GM06990 (cell line): Measurements from ENCODE around the gene LIMA1.
"Not testable (repeated sequence)": the region's sequence is repeated elsewhere in the genome, so short reads cannot be mapped to it uniquely, and the experiment has no call there.

Experiments used
- DNase-seq: peaks from one replicate; pipeline ENCODE4 v3.0.0-alpha.2; 2011; ENCODE audit not compliant: insufficient read length; ENCODE audit errors: extremely low read depth
- H3K27me3 ChIP-seq: replicated peaks from 2 replicates; pipeline ENCODE4 v1.6.0; 2011; ENCODE audit warnings: low read length; ENCODE audit not compliant: control insufficient read depth, insufficient read depth
- H3K36me3 ChIP-seq: 2 replicates; pipeline ENCODE4 v1.5.1; 2011; ENCODE audit warnings: low read length; ENCODE audit not compliant: control insufficient read depth, insufficient read depth
- H3K4me3 ChIP-seq: replicated peaks from 2 replicates; pipeline ENCODE4 v1.5.1; 2011; ENCODE audit warnings: low read depth, mild to moderate bottlenecking, control low read depth, low read length
- TF ChIP-seq, protein P1 (sequence below): IDR thresholded peaks from 2 replicates; pipeline ENCODE4 v1.5.1; 2011; ENCODE audit warnings: low read length, control low read depth, mild to moderate bottlenecking, inconsistent platforms; ENCODE audit not compliant: insufficient read depth, poor library complexity, severe bottlenecking

LIMA1 gene

DNA sequence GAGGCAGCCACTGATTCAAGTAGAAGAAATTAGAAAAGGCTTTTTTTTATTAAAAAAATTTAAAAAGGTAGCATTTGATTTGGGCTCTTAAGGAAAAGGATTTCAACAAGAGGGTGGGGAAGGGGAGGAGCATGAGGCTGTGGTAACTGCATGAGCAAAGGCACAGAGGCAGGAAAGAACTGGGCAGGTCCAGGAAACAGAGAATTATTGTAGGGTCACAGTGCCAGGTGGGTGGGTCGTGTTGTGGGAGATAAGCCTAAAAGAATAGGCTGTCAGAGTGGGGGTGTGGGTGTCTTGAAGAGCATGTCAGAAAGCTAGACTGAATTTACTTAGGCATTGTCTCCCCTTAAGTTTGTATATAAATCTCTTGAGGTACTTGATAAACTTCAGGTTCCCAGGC lies 7.8 kb downstream of the LIMA1 start:
- H3K4me3 ChIP-seq: no peak overlapping the region
- no peak for DNase-seq
- TF ChIP-seq, protein P1, sequence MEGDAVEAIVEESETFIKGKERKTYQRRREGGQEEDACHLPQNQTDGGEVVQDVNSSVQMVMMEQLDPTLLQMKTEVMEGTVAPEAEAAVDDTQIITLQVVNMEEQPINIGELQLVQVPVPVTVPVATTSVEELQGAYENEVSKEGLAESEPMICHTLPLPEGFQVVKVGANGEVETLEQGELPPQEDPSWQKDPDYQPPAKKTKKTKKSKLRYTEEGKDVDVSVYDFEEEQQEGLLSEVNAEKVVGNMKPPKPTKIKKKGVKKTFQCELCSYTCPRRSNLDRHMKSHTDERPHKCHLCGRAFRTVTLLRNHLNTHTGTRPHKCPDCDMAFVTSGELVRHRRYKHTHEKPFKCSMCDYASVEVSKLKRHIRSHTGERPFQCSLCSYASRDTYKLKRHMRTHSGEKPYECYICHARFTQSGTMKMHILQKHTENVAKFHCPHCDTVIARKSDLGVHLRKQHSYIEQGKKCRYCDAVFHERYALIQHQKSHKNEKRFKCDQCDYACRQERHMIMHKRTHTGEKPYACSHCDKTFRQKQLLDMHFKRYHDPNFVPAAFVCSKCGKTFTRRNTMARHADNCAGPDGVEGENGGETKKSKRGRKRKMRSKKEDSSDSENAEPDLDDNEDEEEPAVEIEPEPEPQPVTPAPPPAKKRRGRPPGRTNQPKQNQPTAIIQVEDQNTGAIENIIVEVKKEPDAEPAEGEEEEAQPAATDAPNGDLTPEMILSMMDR: no peak
- no peaks in the 10 kb centered on the region for H3K27me3 ChIP-seq
- H3K36me3 ChIP-seq: no peaks in the 10 kb centered on the region

DNA sequence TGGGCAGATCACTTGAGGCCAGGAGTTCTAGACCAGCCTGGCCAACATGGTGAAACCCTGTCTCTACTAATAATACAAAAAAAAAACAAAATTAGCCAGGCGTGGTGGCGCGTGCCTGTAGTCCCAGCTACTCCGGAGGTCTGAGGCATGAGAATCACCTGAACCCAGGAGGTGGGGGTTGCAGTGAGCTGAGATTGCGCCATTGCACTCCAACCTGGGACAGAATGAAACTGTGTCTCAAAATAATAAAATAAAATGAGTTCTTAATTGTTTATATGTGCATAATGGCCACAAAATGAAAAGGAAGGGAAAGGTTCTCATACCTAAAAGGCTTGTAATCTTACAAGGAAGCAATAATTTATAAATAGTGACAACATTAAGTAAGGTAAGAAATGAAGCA lies 8.2 kb downstream of the LIMA1 start:
- not testable (repeated sequence) for DNase-seq, H3K27me3 ChIP-seq

DNA sequence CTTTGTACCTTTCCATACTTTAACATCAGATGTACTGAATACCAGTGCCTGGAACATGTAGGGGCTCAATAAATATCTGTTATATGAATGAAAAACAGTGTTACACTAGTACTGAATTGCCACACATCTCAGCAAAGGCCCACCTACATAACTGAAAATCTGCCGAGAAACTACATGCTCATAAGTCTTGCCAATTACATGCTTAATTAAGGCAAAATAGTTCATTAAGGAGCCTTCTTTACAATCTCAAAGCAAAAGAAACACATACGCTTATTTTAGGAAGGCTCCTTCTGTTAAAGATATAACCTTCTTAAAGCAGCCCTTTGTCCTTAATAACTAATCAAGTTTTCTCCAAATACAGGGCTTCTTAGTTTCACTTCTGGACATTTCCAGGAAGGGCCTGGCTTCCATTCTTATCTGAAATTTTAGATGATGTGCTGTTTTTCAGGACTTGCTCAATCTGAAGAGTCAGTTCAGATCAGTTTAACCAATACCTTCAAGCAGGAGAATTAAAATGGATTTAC lies 11.5 kb downstream of the LIMA1 start:
- H3K27me3 ChIP-seq: no peaks in the 10 kb centered on the region
- H3K36me3 ChIP-seq: no peaks in the 10 kb centered on the region
- no peak overlapping the region for H3K4me3 ChIP-seq
- TF ChIP-seq, protein P1: no peak
- no peak for DNase-seq

More for the DNA sequence above, 8.2 kb downstream of the LIMA1 start:
- not testable (repeated sequence) for H3K4me3 ChIP-seq, H3K36me3 ChIP-seq

DNA sequence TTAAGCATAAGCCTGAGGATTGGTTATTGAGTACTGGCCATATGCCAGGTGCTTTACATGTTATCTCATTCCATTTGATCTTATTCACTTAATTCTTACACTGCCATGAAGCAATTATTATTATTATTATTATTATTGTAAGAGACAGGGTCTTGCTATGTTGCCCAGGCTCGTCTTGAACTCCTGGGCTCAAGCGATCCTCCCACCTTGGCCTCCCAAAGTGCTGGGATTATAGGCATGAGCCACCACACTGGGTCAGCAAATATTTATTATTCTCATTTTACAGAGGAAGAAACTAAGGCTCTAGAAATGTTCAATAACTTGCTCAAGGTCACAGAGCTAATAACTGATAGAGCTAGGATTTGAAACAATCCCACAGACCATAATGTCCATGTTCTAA lies 14.8 kb downstream of the LIMA1 start:
- Histone ChIP-seq H3K27me3 (no peaks in the 10 kb centered on the region), H3K4me3 (no peak overlapping the region), H3K36me3 (no peaks in the 10 kb centered on the region)
- DNase-seq: no peak
- TF ChIP-seq, protein P1: no peak

DNA sequence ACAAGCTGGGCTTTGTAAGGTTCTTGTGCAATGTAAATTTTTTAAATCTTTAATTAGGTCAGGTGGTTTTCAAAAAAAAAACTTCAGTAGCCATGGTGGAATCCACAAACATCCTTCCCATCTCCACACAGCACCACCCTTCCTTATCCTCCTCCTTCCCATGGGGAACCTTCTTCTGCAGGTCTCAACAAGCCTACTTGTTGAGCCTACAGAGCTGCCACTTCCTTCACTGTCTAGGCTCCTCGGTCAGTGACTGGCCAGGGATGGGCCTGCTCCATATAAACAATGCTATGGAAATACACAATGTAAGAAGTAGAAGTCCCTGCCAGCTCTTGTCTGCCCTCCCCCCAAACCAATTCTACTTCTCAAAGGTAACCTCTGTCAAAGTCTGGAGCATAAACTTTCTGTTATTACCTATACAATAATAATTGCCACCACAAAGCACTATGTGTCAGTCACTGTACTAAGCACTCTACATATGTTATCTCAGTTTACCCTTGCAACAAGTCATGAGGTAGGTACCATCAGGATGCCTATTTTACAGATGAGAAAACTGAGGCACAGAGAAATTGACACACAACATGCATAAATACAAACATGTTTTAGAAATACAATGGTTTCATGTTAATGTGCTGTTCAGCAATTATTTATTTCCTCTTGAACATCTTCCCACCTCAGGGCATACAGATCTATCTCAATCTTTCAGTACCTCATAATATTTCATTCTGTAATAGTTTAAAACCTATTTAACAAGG lies 17.4 kb downstream of the LIMA1 start:
- H3K4me3 ChIP-seq: no peak overlapping the region
- no peak for DNase-seq
- H3K27me3 ChIP-seq: no peaks in the 10 kb centered on the region
- TF ChIP-seq, protein P1: no peak
- H3K36me3 ChIP-seq: no peaks in the 10 kb centered on the region

DNA sequence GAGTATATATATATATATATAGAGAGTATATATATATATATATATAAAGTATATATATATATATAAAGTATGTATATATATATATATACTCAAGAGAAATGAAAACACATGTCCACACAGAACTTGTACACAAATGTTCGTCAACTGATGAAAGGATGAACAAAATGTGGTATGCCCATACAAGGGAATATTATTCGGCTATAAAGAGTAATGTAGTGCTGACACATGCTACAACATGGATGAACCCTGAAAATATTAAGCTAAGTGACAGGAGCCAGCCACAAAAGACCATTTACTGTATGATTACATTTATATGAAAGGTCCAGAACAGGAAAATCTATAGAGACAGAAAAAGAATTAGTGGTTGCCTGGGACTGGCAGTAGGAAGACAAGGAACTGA lies 19.5 kb downstream of the LIMA1 start:
- DNase-seq: no peak
- H3K36me3 ChIP-seq: no peaks in the 10 kb centered on the region
- no peak overlapping the region for H3K4me3 ChIP-seq
- TF ChIP-seq, protein P1: no peak
- no peaks in the 10 kb centered on the region for H3K27me3 ChIP-seq
